Measurements from ENCODE around the gene ZBED4.
A peak's percentile ranks its signal among the peaks of the same experiment; 100 is the strongest.

Gene ZBED4

GRCh38 chr22:49917974-49918910 lies 64.6 kb downstream of the ZBED4 start, which contains the start of the genes ALG12 and CRELD2:
TSS of gene ALG12 (minus strand) at chr22:49918438. CDS start at chr22:49913765, 4,673 bp downstream.
TSS of gene CRELD2 (plus strand) at chr22:49918634. CDS start at chr22:49918770, 136 bp downstream.
- peak; percentile 92 to 97 for DNase-seq (ENCODE audit: low read depth in 1 of 2, low spot score in 1 of 2)

GRCh38 chr22:49918911-49919881 lies 65.6 kb downstream of the ZBED4 start:
- DNase-seq (ENCODE audit: low read depth in 1 of 2, low spot score in 1 of 2) = no peak

- no peak for DNase-seq (ENCODE audit: low read depth in 1 of 2, low spot score in 1 of 2)
Observed at GRCh38 chr22:49920859-49921258, 67.2 kb downstream of the ZBED4 start.

- no peak for DNase-seq (ENCODE audit: low read depth in 1 of 2, low spot score in 1 of 2)
Observed at GRCh38 chr22:49921508-49922278, 68.0 kb downstream of the ZBED4 start.

GRCh38 chr22:49922484-49922883 lies 68.8 kb downstream of the ZBED4 start:
- no peak for DNase-seq (ENCODE audit: low read depth in 1 of 2, low spot score in 1 of 2)

GRCh38 chr22:49922926-49923325 lies 69.3 kb downstream of the ZBED4 start:
- DNase-seq (ENCODE audit: low read depth in 1 of 2, low spot score in 1 of 2) = no peak

GRCh38 chr22:49923445-49923844 lies 69.8 kb downstream of the ZBED4 start:
- no peak for DNase-seq (ENCODE audit: low read depth in 1 of 2, low spot score in 1 of 2)

- no peak for DNase-seq (ENCODE audit: low read depth in 1 of 2, low spot score in 1 of 2)
Observed at GRCh38 chr22:49924113-49924833, 70.6 kb downstream of the ZBED4 start.

- peak; percentile 51 to 61 for DNase-seq (ENCODE audit: low read depth in 1 of 2, low spot score in 1 of 2)
Observed at GRCh38 chr22:49925525-49926128, 72.0 kb downstream of the ZBED4 start.

- DNase-seq (ENCODE audit: low read depth in 1 of 2, low spot score in 1 of 2) = no peak
Observed at GRCh38 chr22:49926916-49927315, 73.3 kb downstream of the ZBED4 start.

GRCh38 chr22:49927483-49928184 lies 74.0 kb downstream of the ZBED4 start:
- no peak for DNase-seq (ENCODE audit: low read depth in 1 of 2, low spot score in 1 of 2)

- no peak for DNase-seq (ENCODE audit: low read depth in 1 of 2, low spot score in 1 of 2)
Observed at GRCh38 chr22:49928185-49928495, 74.5 kb downstream of the ZBED4 start.

- DNase-seq (ENCODE audit: low read depth in 1 of 2, low spot score in 1 of 2) = no peak
Observed at GRCh38 chr22:49928555-49929210, 75.0 kb downstream of the ZBED4 start.

GRCh38 chr22:49929211-49929979 lies 75.8 kb downstream of the ZBED4 start:
- peak; percentile 55 to 75 for DNase-seq (ENCODE audit: low read depth in 1 of 2, low spot score in 1 of 2)

- DNase-seq (ENCODE audit: low read depth in 1 of 2, low spot score in 1 of 2) = no peak
Observed at GRCh38 chr22:49929994-49930575, 76.4 kb downstream of the ZBED4 start.

GRCh38 chr22:49930596-49931412 lies 77.2 kb downstream of the ZBED4 start:
- DNase-seq (ENCODE audit: low read depth in 1 of 2, low spot score in 1 of 2) = no peak

Measured in activated T-helper 1 cell treated with anti-CD3 and anti-CD28 coated beads, Interleukin-2, amount 50 U/mL, for 16 hours (primary cell).